Prostate gland (tissue), 1 donor: Measurements from ENCODE around the gene WFIKKN1.

ENCODE experiments used
- POLR2A ChIP-seq: fragments of 450-650 bp; IDR thresholded peaks from one replicate; pipeline ENCODE4 v1.6.1; 2016; ENCODE audit warnings: antibody characterized with exemption, mild to moderate bottlenecking
- POLR2AphosphoS5 ChIP-seq: sonication (generic); formaldehyde crosslinking; IDR thresholded peaks from one replicate; pipeline ENCODE4 v1.6.1; 2017; ENCODE audit warnings: antibody characterized with exemption

GRCh38 chr16:595942-596735 is 34.6 kb upstream of the WFIKKN1 start:
- TF ChIP-seq POLR2A (no peak), POLR2AphosphoS5 (peak; percentile 40)
